ENCODE data around the gene TTYH1. TPM values are rescaled to one million over a fixed set of nuclear protein-coding genes. Genes with fewer than 3 reads are reported as not detected.

TTYH1 gene
- total and polyA plus RNA-seq, 2 experiments from 2014 or later, result 7.0 to 11.0 TPM

DNA sequence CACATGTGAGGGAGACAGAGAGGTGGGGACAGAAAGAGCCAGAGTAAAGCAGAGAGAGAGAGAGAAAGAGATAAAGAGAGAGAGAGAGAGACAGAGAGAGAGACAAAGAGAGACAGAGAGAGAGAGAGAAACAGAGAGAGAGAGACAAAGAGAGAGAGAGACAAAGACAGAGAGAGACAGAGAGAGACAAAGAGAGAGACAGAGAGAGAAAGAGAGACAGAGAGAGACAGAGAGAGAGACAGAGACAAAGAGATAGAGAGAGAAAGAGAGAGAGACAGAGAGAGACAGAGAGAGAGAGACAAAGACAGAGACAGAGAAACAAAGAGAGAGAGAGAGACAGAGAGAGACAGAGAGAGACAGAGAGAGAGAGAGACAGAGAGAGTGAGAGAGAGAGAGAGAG is 4.2 kb upstream of the TTYH1 start:
- Histone ChIP-seq H3K27ac (no peak overlapping the region), H3K36me3 (replicated peaks; ENCODE audit: insufficient read depth, low read depth) (no peaks in the 10 kb centered on the region), H3K4me2 (no peak overlapping the region), H3K9me2 (replicated peaks; ENCODE audit: insufficient read depth) (no peaks in the 10 kb centered on the region), H3K4me3 (no peak overlapping the region), H3K9me3 (ENCODE audit: low read depth) (no peaks in the 10 kb centered on the region), H3K4me1 (ENCODE audit: insufficient read depth) (no peaks in the 10 kb centered on the region), H2AFZ (no peak overlapping the region), H4K20me1 (ENCODE audit: insufficient read depth, poor library complexity, severe bottlenecking) (no peaks in the 10 kb centered on the region), H3K27me3 (peaks cover 18% of the 10 kb centered on the region), H3K79me2 (no peaks in the 10 kb centered on the region)
- TF ChIP-seq EZH2 (IDR thresholded peaks at IDR 0.05; ENCODE audit: borderline replicate concordance), result no peak
- no peak for TF ChIP-seq EZH2phosphoT487 (IDR thresholded peaks at IDR 0.05; ENCODE audit: low read depth, severe bottlenecking, unreplicated experiment)
- no peak for TF ChIP-seq CTCF (IDR thresholded peaks at IDR 0.05; ENCODE audit: poor library complexity)
- DNase-seq (ENCODE audit: low spot score), result no peak

- H3K27me3 ChIP-seq, result peaks cover 21% of the 10 kb centered on the region
- H3K4me1 ChIP-seq (ENCODE audit: insufficient read depth), result peaks cover 2% of the 10 kb centered on the region
- no peak overlapping the region for H3K4me2 ChIP-seq
- WGBS (ENCODE audit: low lambda C conversion rate, missing lambda C conversion rate), result 65% methylated on average over 4 of the region's 4 CpGs
- no peaks in the 10 kb centered on the region for H3K79me2 ChIP-seq
- no peaks in the 10 kb centered on the region for H3K9me2 ChIP-seq (replicated peaks; ENCODE audit: insufficient read depth)
- H2AFZ ChIP-seq, result no peak overlapping the region
- no peaks in the 10 kb centered on the region for H3K36me3 ChIP-seq (replicated peaks; ENCODE audit: insufficient read depth, low read depth)
- H4K20me1 ChIP-seq (ENCODE audit: insufficient read depth, poor library complexity, severe bottlenecking), result no peaks in the 10 kb centered on the region
- no peaks in the 10 kb centered on the region for H3K9me3 ChIP-seq (ENCODE audit: low read depth)
- H3K27ac ChIP-seq, result no peak overlapping the region
- H3K4me3 ChIP-seq, result no peak overlapping the region
- TF ChIP-seq EZH2phosphoT487 (IDR thresholded peaks at IDR 0.05; ENCODE audit: low read depth, severe bottlenecking, unreplicated experiment) (no peak), EZH2 (IDR thresholded peaks at IDR 0.05; ENCODE audit: borderline replicate concordance) (no peak), CTCF (IDR thresholded peaks at IDR 0.05; ENCODE audit: poor library complexity) (no peak)
- DNase-seq (ENCODE audit: low spot score), result no peak
Observed at GRCh38 chr19:54412877-54413276, 2.4 kb upstream of the TTYH1 start.

DNA sequence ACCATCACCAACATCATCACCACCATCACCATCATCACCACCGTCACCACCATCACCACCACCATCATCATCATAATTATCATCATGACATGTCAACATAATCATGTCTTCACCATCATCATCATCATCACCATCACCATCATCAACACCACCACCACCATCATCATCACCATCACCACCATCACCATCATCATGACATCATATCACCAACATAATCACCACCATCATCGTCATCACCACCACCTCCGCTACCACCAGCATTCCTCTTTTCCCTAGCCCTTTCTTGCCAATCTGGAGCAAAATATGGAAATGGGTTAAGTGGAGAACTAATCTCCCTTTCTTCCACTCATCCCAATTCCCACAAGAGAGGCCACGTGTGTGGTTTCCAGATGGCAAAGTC is 1.1 kb upstream of the TTYH1 start:
- H2AFZ ChIP-seq, result no peak overlapping the region
- H3K9me2 ChIP-seq (replicated peaks; ENCODE audit: insufficient read depth), result no peaks in the 10 kb centered on the region
- WGBS (ENCODE audit: low lambda C conversion rate, missing lambda C conversion rate), result 85% methylated on average over 4 of the region's 4 CpGs
- no peak for DNase-seq (ENCODE audit: low spot score)
- no peak overlapping the region for H3K4me3 ChIP-seq
- no peak overlapping the region for H3K4me2 ChIP-seq
- TF ChIP-seq CTCF (IDR thresholded peaks at IDR 0.05; ENCODE audit: poor library complexity), result no peak
- TF ChIP-seq EZH2 (IDR thresholded peaks at IDR 0.05; ENCODE audit: borderline replicate concordance), result no peak
- no peak for TF ChIP-seq EZH2phosphoT487 (IDR thresholded peaks at IDR 0.05; ENCODE audit: low read depth, severe bottlenecking, unreplicated experiment)
- H3K27me3 ChIP-seq, result peaks cover 21% of the 10 kb centered on the region
- no peak overlapping the region for H3K27ac ChIP-seq
- H3K79me2 ChIP-seq, result no peaks in the 10 kb centered on the region
- no peaks in the 10 kb centered on the region for H3K36me3 ChIP-seq (replicated peaks; ENCODE audit: insufficient read depth, low read depth)
- no peaks in the 10 kb centered on the region for H4K20me1 ChIP-seq (ENCODE audit: insufficient read depth, poor library complexity, severe bottlenecking)
- H3K4me1 ChIP-seq (ENCODE audit: insufficient read depth), result peaks cover 10% of the 10 kb centered on the region
- H3K9me3 ChIP-seq (ENCODE audit: low read depth), result no peaks in the 10 kb centered on the region

Measured in hepatocyte (in vitro differentiated cells).